Measurements from ENCODE around the gene REXO4.

DNA sequence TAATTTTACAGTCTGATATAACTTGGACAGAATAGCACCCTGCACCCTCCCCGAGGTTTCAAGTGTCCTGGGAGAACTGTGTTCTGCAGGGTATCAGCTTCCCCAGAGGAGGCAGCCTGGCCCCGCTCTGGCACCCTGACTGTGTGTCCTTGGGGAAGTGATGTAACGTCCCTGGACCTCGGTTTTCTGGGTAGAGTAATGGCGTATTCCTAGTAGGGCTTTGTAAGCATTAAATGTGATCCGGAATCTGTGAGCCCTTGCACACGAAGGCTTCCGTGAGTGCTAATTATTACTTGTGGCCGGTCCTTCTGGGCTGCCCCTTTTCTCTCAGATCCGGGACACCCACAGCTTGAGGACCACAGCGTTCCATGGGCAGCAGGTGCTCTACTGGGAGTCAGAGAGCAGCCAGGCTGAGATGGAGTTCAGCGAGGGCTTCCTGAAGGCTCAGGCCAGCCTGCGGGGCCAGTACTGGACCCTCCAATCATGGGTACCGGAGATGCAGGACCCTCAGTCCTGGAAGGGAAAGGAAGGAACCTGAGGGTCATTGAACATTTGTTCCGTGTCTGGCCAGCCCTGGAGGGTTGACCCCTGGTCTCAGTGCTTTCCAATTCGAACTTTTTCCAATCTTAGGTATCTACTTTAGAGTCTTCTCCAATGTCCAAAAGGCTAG is 41.0 kb upstream of the REXO4 start:
- TF ChIP-seq, protein P1, sequence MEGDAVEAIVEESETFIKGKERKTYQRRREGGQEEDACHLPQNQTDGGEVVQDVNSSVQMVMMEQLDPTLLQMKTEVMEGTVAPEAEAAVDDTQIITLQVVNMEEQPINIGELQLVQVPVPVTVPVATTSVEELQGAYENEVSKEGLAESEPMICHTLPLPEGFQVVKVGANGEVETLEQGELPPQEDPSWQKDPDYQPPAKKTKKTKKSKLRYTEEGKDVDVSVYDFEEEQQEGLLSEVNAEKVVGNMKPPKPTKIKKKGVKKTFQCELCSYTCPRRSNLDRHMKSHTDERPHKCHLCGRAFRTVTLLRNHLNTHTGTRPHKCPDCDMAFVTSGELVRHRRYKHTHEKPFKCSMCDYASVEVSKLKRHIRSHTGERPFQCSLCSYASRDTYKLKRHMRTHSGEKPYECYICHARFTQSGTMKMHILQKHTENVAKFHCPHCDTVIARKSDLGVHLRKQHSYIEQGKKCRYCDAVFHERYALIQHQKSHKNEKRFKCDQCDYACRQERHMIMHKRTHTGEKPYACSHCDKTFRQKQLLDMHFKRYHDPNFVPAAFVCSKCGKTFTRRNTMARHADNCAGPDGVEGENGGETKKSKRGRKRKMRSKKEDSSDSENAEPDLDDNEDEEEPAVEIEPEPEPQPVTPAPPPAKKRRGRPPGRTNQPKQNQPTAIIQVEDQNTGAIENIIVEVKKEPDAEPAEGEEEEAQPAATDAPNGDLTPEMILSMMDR (conservative IDR thresholded peaks at IDR 0.05; ENCODE audit: low read length) = no peak
- TF ChIP-seq EZH2phosphoT487 (IDR thresholded peaks at IDR 0.05; ENCODE audit: borderline replicate concordance) = no peak
